GM12801 (cell line): Measurements from ENCODE around the gene DPP8.

Experiments used
- CTCF ChIP-seq: IDR thresholded peaks from one replicate; pipeline ENCODE4 v1.5.1; 2011; ENCODE audit warnings: control low read depth; ENCODE audit not compliant: insufficient read length; ENCODE audit errors: extremely low read depth

DPP8 gene

DNA sequence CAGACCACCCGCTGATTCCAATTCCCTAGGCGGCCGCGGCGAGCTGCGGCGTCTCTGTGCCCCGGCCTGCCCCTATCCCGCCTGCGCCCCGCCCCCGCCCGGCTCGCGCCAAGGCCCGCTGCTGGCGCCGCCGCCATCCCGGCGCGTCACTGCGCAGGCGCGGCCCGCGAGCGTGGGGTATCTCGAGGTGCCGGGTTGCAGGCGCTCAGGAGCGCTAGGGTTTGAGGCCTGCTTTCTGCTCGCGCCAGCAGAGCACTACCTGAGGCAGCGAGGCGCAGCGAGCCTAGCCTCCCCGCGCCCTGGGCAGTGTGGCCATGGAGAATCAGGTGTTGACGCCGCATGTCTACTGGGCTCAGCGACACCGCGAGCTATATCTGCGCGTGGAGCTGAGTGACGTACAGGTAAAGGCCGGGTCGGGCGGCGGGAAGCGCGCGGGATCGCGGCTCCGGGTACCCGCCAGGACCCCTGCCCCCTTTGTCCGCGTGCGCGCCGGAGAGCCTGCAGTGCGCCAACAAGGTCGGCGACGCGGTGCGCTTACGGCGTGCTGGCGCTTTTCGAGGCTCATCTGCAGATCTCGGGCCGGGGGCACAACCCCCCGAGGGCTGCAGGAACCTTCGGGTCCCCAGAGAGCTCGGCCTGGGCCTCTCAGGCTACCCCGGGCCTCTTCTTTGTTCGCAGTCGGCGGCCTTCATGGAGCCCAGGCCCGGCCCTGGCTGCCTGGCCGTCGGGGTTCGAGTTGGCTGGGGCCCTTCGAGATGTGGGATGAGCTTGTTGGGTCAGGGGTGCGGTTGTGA lies 13.0 kb upstream of the DPP8 start, which contains the start of gene HACD3:
HACD3 (plus strand) TSS at position 146 of the 794 bp plus-strand sequence; CDS start at position 315, 169 bp downstream.
- TF ChIP-seq CTCF = no peak

GRCh38 chr15:65529762-65530317 lies 12.4 kb upstream of the DPP8 start:
- TF ChIP-seq CTCF = no peak

DNA sequence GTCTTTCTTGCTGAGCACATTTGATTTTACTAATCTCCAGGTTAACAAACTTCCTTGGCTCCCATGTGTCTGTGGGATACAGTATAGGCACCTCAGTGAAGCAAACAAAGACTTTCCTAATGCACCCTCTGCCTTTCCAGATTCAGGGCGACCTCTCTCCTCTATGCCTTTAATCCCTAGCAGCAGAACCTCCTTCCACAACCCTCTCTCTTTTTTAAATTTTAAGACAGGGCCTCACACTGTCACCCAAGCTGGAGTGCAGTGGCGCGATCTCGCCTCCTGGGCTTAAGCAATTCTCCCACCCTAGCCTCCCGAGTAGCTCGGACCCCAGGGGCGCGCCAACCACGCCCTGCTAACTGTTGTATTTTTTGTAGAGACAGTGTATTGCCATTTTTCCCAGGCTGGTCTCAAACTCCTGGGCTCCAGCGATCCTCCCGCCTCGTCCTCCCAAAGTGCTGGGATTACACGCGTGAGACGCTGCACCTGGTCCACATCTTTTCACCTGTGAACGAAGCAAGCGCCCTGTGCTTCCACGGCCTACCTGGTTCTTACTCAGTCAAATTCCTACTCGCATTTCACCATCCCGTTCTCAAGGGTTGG lies 11.1 kb upstream of the DPP8 start:
- no peak for TF ChIP-seq CTCF

DNA sequence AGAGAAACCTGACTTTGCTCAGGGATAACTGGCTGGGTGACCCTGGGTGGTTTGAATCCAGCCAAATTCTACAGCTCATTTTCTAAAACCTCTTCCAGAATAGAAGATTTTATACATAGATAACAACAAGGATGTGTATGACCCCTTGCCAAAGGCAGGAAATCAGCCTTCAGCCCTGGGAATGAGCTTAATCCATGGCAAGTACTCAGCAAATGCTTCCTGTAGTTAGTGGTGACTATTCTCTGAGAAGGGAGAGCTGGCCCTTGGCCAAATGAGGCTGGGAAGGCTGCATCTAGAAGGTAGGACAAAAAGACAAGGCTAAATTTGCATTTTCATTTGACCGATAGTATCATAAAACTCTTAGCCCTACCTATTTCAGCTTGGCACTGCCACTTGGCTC lies 8.1 kb upstream of the DPP8 start:
- TF ChIP-seq CTCF = no peak

GRCh38 chr15:65524226-65524625 lies 6.7 kb upstream of the DPP8 start:
- no peak for TF ChIP-seq CTCF

GRCh38 chr15:65521350-65521749 lies 3.9 kb upstream of the DPP8 start:
- TF ChIP-seq CTCF = no peak

GRCh38 chr15:65518633-65519285 lies 1.3 kb upstream of the DPP8 start:
- no peak for TF ChIP-seq CTCF
